ENCODE data around the gene TICAM2.

Gene TICAM2

DNA sequence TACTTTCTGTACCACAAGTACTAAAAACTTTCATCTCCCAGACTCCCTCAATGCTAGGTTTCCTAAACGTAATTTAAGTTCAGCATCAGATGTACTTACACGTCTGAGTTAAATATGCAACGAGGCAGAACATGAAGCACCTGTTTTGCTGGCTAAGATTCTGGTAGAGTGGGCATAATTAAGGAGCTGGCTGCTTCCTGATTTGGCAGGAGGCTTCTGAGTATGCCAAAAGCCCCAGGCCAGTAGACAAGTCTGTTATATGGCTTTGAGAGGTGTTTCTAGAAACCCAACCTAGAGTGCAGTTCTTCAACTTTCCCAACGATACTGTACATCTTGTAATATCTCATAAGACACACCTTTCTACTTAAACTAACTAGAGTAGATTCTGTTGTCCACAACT is 13.6 kb downstream of the TICAM2 start:
- no peaks in the 10 kb centered on the region for H3K36me3 ChIP-seq (ENCODE audit: control insufficient read depth in 2 of 2, insufficient read depth in 2 of 2, low read length in 2 of 2)
- H3K4me1 ChIP-seq (ENCODE audit: control insufficient read depth in 2 of 2, insufficient read depth in 2 of 2, low read length in 2 of 2): no peaks in the 10 kb centered on the region
- H3K27ac ChIP-seq (ENCODE audit: low read depth in 2 of 2, low read length in 2 of 2): no peak overlapping the region
- no peaks in the 10 kb centered on the region for H3K27me3 ChIP-seq (ENCODE audit: control insufficient read depth in 2 of 2, insufficient read depth in 2 of 2, low read length in 2 of 2)
- H3K9ac ChIP-seq (ENCODE audit: low read depth in 1 of 2, low read length in 2 of 2): no peak overlapping the region
- H3K9me3 ChIP-seq (ENCODE audit: control insufficient read depth in 2 of 2, low read length in 2 of 2): no peaks in the 10 kb centered on the region
- H3K4me3 ChIP-seq (ENCODE audit: low read length in 2 of 2): no peak overlapping the region

DNA sequence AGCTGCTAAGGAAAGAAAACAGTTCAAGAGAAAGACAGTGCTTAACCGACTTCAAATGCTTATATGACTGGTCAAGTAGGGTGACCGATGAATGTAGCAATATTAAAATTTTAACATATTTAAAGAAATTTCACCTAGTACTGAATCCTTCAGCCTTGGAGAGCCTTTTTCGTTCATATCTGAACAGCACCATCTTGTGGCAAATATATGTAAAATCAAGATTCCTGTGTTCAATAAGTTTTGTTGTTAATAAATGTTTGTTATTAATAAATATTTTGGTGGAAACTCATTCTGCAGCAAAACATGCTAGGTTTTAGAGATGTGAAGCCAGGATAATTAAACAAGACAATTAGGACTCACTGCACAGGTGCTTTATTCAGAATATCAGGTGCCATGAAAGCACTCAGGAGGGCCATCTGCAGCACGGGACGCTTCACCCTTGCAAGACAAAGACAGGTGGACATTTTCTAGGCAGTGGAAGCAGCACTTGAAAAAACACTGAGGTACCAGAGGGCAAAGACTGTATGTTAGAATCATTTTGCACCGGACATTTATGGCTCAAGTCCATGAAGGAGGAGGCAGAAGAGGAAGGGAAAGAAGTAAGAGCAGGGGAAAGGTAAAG is 15.6 kb downstream of the TICAM2 start:
- Histone ChIP-seq H3K36me3 (ENCODE audit: control insufficient read depth in 2 of 2, insufficient read depth in 2 of 2, low read length in 2 of 2) (no peaks in the 10 kb centered on the region), H3K27me3 (ENCODE audit: control insufficient read depth in 2 of 2, insufficient read depth in 2 of 2, low read length in 2 of 2) (no peaks in the 10 kb centered on the region), H3K4me1 (ENCODE audit: control insufficient read depth in 2 of 2, insufficient read depth in 2 of 2, low read length in 2 of 2) (no peaks in the 10 kb centered on the region), H3K4me3 (ENCODE audit: low read length in 2 of 2) (no peak overlapping the region), H3K9me3 (ENCODE audit: control insufficient read depth in 2 of 2, low read length in 2 of 2) (no peaks in the 10 kb centered on the region), H3K9ac (ENCODE audit: low read depth in 1 of 2, low read length in 2 of 2) (no peak overlapping the region), H3K27ac (ENCODE audit: low read depth in 2 of 2, low read length in 2 of 2) (no peak overlapping the region)

DNA sequence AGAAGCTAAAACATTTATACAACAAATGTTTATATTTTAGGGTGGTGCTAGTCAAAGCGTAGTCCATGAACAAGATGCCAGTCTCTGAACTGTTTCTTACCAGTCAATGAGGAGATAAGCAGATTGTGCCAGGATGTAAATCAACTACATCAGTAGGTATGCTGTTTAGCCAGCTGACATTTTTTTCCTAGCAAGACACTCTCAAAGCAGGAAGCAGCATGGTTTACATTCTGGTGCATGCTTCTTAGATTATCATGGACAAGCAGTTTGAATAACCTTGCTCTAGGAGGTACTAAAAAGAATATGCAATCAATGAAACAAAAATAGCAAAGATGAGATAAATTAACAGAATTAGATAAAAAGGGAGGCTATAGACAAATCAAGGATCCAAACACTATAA is 17.0 kb downstream of the TICAM2 start:
- H3K9me3 ChIP-seq (ENCODE audit: control insufficient read depth in 2 of 2, low read length in 2 of 2): no peaks in the 10 kb centered on the region
- no peaks in the 10 kb centered on the region for H3K36me3 ChIP-seq (ENCODE audit: control insufficient read depth in 2 of 2, insufficient read depth in 2 of 2, low read length in 2 of 2)
- H3K9ac ChIP-seq (ENCODE audit: low read depth in 1 of 2, low read length in 2 of 2): no peak overlapping the region
- H3K27ac ChIP-seq (ENCODE audit: low read depth in 2 of 2, low read length in 2 of 2): no peak overlapping the region
- no peaks in the 10 kb centered on the region for H3K27me3 ChIP-seq (ENCODE audit: control insufficient read depth in 2 of 2, insufficient read depth in 2 of 2, low read length in 2 of 2)
- no peak overlapping the region for H3K4me3 ChIP-seq (ENCODE audit: low read length in 2 of 2)
- H3K4me1 ChIP-seq (ENCODE audit: control insufficient read depth in 2 of 2, insufficient read depth in 2 of 2, low read length in 2 of 2): no peaks in the 10 kb centered on the region

DNA sequence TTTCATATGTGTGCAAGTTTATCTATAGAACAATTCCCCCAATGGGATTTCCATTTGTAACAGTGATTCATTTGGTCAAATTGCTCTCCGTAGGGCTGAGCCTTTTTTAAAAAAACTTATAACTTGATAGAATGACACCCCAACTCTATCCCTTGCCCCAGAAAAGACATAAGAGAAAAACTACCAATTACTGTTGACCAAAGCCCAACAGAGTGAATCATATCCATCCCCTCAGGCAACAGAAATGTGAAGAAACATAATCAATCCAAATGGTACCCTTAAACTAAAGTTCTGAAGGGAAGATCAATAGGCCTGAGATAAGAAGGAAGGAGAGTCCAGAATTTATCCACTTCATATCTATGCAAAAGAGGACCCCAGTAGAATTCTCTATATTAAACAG is 17.8 kb downstream of the TICAM2 start:
- Histone ChIP-seq H3K27ac (ENCODE audit: low read depth in 2 of 2, low read length in 2 of 2) (no peak overlapping the region), H3K4me3 (ENCODE audit: low read length in 2 of 2) (no peak overlapping the region), H3K9me3 (ENCODE audit: control insufficient read depth in 2 of 2, low read length in 2 of 2) (no peaks in the 10 kb centered on the region), H3K36me3 (ENCODE audit: control insufficient read depth in 2 of 2, insufficient read depth in 2 of 2, low read length in 2 of 2) (no peaks in the 10 kb centered on the region), H3K4me1 (ENCODE audit: control insufficient read depth in 2 of 2, insufficient read depth in 2 of 2, low read length in 2 of 2) (no peaks in the 10 kb centered on the region), H3K27me3 (ENCODE audit: control insufficient read depth in 2 of 2, insufficient read depth in 2 of 2, low read length in 2 of 2) (no peaks in the 10 kb centered on the region), H3K9ac (ENCODE audit: low read depth in 1 of 2, low read length in 2 of 2) (no peak overlapping the region)

DNA sequence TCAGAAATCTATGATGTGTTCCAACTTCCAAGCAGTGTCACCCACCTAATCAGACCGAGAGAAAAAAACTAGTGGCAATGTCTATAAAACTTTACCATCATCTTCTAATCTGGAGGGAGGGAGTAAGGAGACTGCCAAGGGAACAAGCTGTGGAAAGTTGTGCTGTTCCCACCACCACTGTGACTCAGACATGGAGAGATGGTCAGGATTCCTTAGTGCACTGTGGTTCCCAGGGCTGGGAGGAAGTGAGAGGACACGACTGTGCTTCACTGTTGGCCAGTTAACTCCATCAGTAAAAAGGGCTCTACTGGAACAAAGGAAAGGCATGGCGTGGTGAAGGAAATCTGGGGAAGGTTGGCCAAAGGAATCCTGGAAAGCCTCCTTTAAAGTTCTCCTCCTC is 18.8 kb downstream of the TICAM2 start:
- no peak overlapping the region for H3K9ac ChIP-seq (ENCODE audit: low read depth in 1 of 2, low read length in 2 of 2)

DNA sequence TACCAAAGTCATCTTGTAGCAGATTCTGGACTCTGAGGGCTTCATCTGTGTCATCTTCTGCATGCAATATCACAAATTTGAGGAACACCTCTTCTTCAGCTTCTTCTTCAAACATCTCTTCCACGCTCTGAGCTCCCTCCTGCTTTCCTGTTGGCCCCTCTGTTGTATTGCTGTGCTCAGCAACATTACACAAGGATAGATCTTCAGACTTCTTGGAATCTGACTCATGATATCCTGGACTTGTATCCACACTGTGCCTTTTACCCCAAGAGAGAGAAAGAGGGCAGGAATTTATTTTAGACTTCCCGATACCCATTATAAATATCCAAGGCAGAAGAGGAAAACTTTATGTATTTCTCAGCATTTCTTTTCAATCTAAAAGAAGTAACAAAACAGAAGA is 21.3 kb downstream of the TICAM2 start:
- Histone ChIP-seq H3K4me3 (ENCODE audit: low read length in 2 of 2) (no peak overlapping the region), H3K9me3 (ENCODE audit: control insufficient read depth in 2 of 2, low read length in 2 of 2) (no peaks in the 10 kb centered on the region), H3K4me1 (ENCODE audit: control insufficient read depth in 2 of 2, insufficient read depth in 2 of 2, low read length in 2 of 2) (no peaks in the 10 kb centered on the region), H3K9ac (ENCODE audit: low read depth in 1 of 2, low read length in 2 of 2) (no peak overlapping the region), H3K27me3 (ENCODE audit: control insufficient read depth in 2 of 2, insufficient read depth in 2 of 2, low read length in 2 of 2) (no peaks in the 10 kb centered on the region), H3K36me3 (ENCODE audit: control insufficient read depth in 2 of 2, insufficient read depth in 2 of 2, low read length in 2 of 2) (no peaks in the 10 kb centered on the region), H3K27ac (ENCODE audit: low read depth in 2 of 2, low read length in 2 of 2) (no peak overlapping the region)

More for the DNA sequence above, 18.8 kb downstream of the TICAM2 start:
- H3K4me1 ChIP-seq (ENCODE audit: control insufficient read depth in 2 of 2, insufficient read depth in 2 of 2, low read length in 2 of 2): no peaks in the 10 kb centered on the region
- no peaks in the 10 kb centered on the region for H3K36me3 ChIP-seq (ENCODE audit: control insufficient read depth in 2 of 2, insufficient read depth in 2 of 2, low read length in 2 of 2)
- no peak overlapping the region for H3K4me3 ChIP-seq (ENCODE audit: low read length in 2 of 2)
- no peak overlapping the region for H3K27ac ChIP-seq (ENCODE audit: low read depth in 2 of 2, low read length in 2 of 2)
- H3K9me3 ChIP-seq (ENCODE audit: control insufficient read depth in 2 of 2, low read length in 2 of 2): no peaks in the 10 kb centered on the region
- H3K27me3 ChIP-seq (ENCODE audit: control insufficient read depth in 2 of 2, insufficient read depth in 2 of 2, low read length in 2 of 2): no peaks in the 10 kb centered on the region

DNA sequence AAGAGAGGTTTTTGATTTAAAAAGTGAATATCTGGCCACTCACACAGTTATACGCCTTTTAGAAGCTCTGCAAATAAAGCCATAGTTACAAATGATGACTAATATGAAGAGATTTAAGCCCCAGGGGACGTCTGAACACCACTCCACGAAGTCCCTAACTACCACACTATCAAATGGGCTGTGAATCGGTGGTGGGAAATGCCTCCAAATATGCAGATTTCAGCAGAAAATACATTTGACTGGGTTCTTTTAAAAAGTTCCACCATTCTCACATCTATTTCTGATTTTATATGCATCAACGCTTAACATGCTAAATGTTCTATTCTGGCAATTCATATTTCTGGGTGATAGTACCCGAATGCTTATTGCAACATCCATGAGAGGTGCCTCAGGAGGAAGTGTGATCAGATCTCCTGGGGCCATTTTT is 22.5 kb downstream of the TICAM2 start:
- Histone ChIP-seq H3K9me3 (ENCODE audit: control insufficient read depth in 2 of 2, low read length in 2 of 2) (no peaks in the 10 kb centered on the region), H3K27me3 (ENCODE audit: control insufficient read depth in 2 of 2, insufficient read depth in 2 of 2, low read length in 2 of 2) (no peaks in the 10 kb centered on the region), H3K9ac (ENCODE audit: low read depth in 1 of 2, low read length in 2 of 2) (no peak overlapping the region), H3K4me1 (ENCODE audit: control insufficient read depth in 2 of 2, insufficient read depth in 2 of 2, low read length in 2 of 2) (no peaks in the 10 kb centered on the region), H3K36me3 (ENCODE audit: control insufficient read depth in 2 of 2, insufficient read depth in 2 of 2, low read length in 2 of 2) (no peaks in the 10 kb centered on the region), H3K27ac (ENCODE audit: low read depth in 2 of 2, low read length in 2 of 2) (no peak overlapping the region), H3K4me3 (ENCODE audit: low read length in 2 of 2) (no peak overlapping the region)

DNA sequence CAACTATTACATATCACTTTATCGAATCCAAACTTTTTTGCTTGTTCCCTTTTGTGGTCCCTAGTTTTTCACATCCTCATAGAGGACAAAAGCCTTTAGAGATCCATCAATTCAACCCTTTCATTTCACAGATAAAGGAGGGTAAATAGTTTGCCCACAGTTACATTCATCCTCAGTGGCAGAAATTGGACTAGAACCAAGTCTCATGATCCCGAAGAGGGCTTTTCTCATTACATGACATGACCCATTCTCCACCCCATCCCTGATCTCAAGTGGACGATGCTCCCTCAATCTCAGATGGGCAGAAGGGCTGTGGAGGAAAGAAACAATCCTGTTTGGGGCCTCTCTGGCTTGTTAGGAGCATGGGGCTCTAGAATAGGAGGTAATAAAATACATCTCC is 23.1 kb downstream of the TICAM2 start:
- Histone ChIP-seq H3K36me3 (ENCODE audit: control insufficient read depth in 2 of 2, insufficient read depth in 2 of 2, low read length in 2 of 2) (no peaks in the 10 kb centered on the region), H3K27ac (ENCODE audit: low read depth in 2 of 2, low read length in 2 of 2) (no peak overlapping the region), H3K4me1 (ENCODE audit: control insufficient read depth in 2 of 2, insufficient read depth in 2 of 2, low read length in 2 of 2) (no peaks in the 10 kb centered on the region), H3K27me3 (ENCODE audit: control insufficient read depth in 2 of 2, insufficient read depth in 2 of 2, low read length in 2 of 2) (no peaks in the 10 kb centered on the region), H3K9me3 (ENCODE audit: control insufficient read depth in 2 of 2, low read length in 2 of 2) (no peaks in the 10 kb centered on the region), H3K4me3 (ENCODE audit: low read length in 2 of 2) (no peak overlapping the region), H3K9ac (ENCODE audit: low read depth in 1 of 2, low read length in 2 of 2) (no peak overlapping the region)

DNA sequence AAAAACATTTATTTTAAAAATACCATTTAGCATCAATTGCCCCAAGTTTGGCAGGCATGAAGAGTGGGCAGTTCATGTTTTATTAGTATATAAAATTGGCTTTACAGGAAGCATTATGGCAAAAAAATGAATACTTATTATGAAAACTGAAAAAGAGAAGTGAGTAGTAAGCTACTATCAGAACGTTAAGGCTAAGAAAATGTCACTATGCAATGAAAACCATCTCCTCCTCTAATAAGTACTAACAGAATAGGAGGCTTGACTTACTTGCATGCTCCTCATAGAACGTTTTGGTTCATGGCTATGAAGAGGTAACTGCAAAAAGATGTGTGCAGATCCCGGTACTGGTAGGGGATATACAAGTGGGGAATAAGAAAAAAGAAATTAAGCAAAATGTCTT is 23.6 kb downstream of the TICAM2 start:
- H3K36me3 ChIP-seq (ENCODE audit: control insufficient read depth in 2 of 2, insufficient read depth in 2 of 2, low read length in 2 of 2): no peaks in the 10 kb centered on the region
- no peaks in the 10 kb centered on the region for H3K9me3 ChIP-seq (ENCODE audit: control insufficient read depth in 2 of 2, low read length in 2 of 2)
- H3K27me3 ChIP-seq (ENCODE audit: control insufficient read depth in 2 of 2, insufficient read depth in 2 of 2, low read length in 2 of 2): no peaks in the 10 kb centered on the region
- H3K9ac ChIP-seq (ENCODE audit: low read depth in 1 of 2, low read length in 2 of 2): no peak overlapping the region
- no peaks in the 10 kb centered on the region for H3K4me1 ChIP-seq (ENCODE audit: control insufficient read depth in 2 of 2, insufficient read depth in 2 of 2, low read length in 2 of 2)
- no peak overlapping the region for H3K27ac ChIP-seq (ENCODE audit: low read depth in 2 of 2, low read length in 2 of 2)
- no peak overlapping the region for H3K4me3 ChIP-seq (ENCODE audit: low read length in 2 of 2)

DNA sequence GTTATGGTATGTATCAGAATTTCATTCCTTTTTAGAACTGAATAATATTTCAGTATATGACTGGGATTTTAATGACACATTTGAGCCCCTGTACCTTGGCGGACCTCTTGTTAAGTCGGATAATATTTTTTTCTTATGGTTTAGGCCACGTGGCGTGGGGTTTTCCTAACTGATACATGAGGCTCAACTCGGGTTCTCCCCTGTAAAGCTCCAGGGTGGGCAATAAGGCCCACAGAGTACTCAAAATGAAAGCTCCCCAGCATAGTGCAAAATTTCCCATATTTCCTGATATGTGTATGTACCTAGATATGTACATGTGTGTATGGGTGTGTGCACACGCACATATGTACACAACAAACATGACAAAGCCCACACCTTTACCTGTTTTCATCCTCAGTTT is 24.5 kb downstream of the TICAM2 start:
- Histone ChIP-seq H3K4me3 (ENCODE audit: low read length in 2 of 2) (no peak overlapping the region), H3K9me3 (ENCODE audit: control insufficient read depth in 2 of 2, low read length in 2 of 2) (no peaks in the 10 kb centered on the region), H3K27ac (ENCODE audit: low read depth in 2 of 2, low read length in 2 of 2) (no peak overlapping the region)

DNA sequence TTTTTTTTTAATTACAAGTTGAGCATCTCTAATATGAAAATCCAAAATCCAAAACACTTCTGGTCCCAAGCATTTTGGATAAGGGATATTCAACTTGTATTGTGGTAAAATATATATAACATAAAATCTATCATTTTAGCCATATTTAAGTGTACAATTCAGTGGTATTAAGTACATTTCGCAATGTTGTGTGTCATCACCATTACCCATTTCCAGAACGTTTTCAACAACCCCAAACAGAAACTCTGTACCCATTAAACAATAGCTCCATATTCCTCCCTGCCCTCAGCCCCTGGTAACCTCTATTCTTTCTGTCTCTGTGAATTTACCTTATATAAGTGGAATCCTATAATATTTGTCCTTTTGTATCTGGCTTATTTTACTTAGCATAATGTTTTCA is 24.9 kb downstream of the TICAM2 start:
- Histone ChIP-seq H3K4me1 (ENCODE audit: control insufficient read depth in 2 of 2, insufficient read depth in 2 of 2, low read length in 2 of 2) (no peaks in the 10 kb centered on the region), H3K9ac (ENCODE audit: low read depth in 1 of 2, low read length in 2 of 2) (no peak overlapping the region), H3K4me3 (ENCODE audit: low read length in 2 of 2) (no peak overlapping the region), H3K27me3 (ENCODE audit: control insufficient read depth in 2 of 2, insufficient read depth in 2 of 2, low read length in 2 of 2) (no peaks in the 10 kb centered on the region), H3K27ac (ENCODE audit: low read depth in 2 of 2, low read length in 2 of 2) (no peak overlapping the region), H3K9me3 (ENCODE audit: control insufficient read depth in 2 of 2, low read length in 2 of 2) (no peaks in the 10 kb centered on the region), H3K36me3 (ENCODE audit: control insufficient read depth in 2 of 2, insufficient read depth in 2 of 2, low read length in 2 of 2) (no peaks in the 10 kb centered on the region)

More for the DNA sequence above, 24.5 kb downstream of the TICAM2 start:
- no peaks in the 10 kb centered on the region for H3K4me1 ChIP-seq (ENCODE audit: control insufficient read depth in 2 of 2, insufficient read depth in 2 of 2, low read length in 2 of 2)
- H3K9ac ChIP-seq (ENCODE audit: low read depth in 1 of 2, low read length in 2 of 2): no peak overlapping the region
- H3K36me3 ChIP-seq (ENCODE audit: control insufficient read depth in 2 of 2, insufficient read depth in 2 of 2, low read length in 2 of 2): no peaks in the 10 kb centered on the region
- H3K27me3 ChIP-seq (ENCODE audit: control insufficient read depth in 2 of 2, insufficient read depth in 2 of 2, low read length in 2 of 2): no peaks in the 10 kb centered on the region
